Left lung (tissue), 10 donors: ENCODE results near the gene BORA. TPM values are rescaled to one million over a fixed set of nuclear protein-coding genes. Genes with fewer than 3 reads are reported as not detected.
"Not testable (repeated sequence)": the region's sequence is repeated elsewhere in the genome, so short reads cannot be mapped to it uniquely, and the experiment has no call there.

Source experiments
- ATAC-seq: fragments of 200-7000 bp; cut with Tn5 transposase; one replicate; pipeline ENCODE4 v1.9.1; 2020; ENCODE audit warnings: moderate library complexity
- DNase-seq, 4 donors: peaks; one replicate each; pipeline ENCODE4 v3.0.0-alpha.2; 2013 to 2020
- H3K27ac ChIP-seq, 2 donors: fragments of 200-600 bp; sonication (generic) in 1 of 2; one replicate each; pipeline versions ENCODE4 v1.5.0 to v1.8.0; 2020 to 2021
- H3K27me3 ChIP-seq, 2 donors: fragments of 200-600 bp; sonication (generic) in 1 of 2; one replicate each; pipeline versions ENCODE4 v1.5.0 to v1.8.0; 2020 to 2021
- H3K36me3 ChIP-seq, 2 donors: fragments of 200-600 bp; sonication (generic) in 1 of 2; one replicate each; pipeline versions ENCODE4 v1.5.0 to v1.8.0; 2020 to 2021
- H3K4me1 ChIP-seq, 2 donors: fragments of 200-600 bp; one replicate each; pipeline ENCODE4 v1.8.0; 2021
- H3K4me3 ChIP-seq, 2 donors: fragments of 200-600 bp; sonication (generic) in 1 of 2; one replicate each; pipeline versions ENCODE4 v1.5.0 to v1.8.0; 2020 to 2021; ENCODE audit warnings: mild to moderate bottlenecking in 1 of 2
- H3K9me3 ChIP-seq, 2 donors: fragments of 200-600 bp; sonication (generic) in 1 of 2; one replicate each; pipeline versions ENCODE4 v1.5.0 to v1.8.0; 2020 to 2021
- CTCF ChIP-seq, 2 donors: fragments of 200-600 bp; sonication (generic) in 1 of 2; IDR thresholded peaks; one replicate each; pipeline versions ENCODE4 v1.5.0 to v1.8.0; 2021; ENCODE audit warnings: antibody characterized with exemption in 2 of 2
- intact Hi-C, 2 donors: fragments of 100-400 bp; cut with DNase I; formaldehyde crosslinking; loops; one replicate each; pipeline versions ENCODE4 v1.11.2 to v1.14.2; 2022
- polyA plus RNA-seq, 6 donors: library from polyadenylated mRNA; unstranded; fragments of 120-200 nt; gene quantifications; one replicate each; pipeline ENCODE4 v1.2.1, GENCODE V29; 2013; ENCODE audit not compliant: insufficient read length in 6 of 6
- total RNA-seq, 2 donors: library from RNA; stranded (reverse); fragmentation: NEBNext Ultra II Directional; extraction: Animal tissue kit (Norgen Biotek cat#: 25700); gene quantifications; one replicate each; pipeline ENCODE4 v1.2.1, GENCODE V29; 2021
- donor health status: DM: no; HTN: yes; CAD: no.
- donor health status: DM: no; HTN: no; CAD: no.

BORA gene
- total and polyA plus RNA-seq, 8 donors: 4.5 to 16.7 (median 10.1) TPM

GRCh38 chr13:72782717-72783116 lies 55.0 kb downstream of the BORA start:
- H3K9me3 ChIP-seq: no peaks in the 10 kb centered on the region
- ATAC-seq (no peak), DNase-seq (no peak)
- peak overlapping the region; percentile 94 to 98 for H3K4me3 ChIP-seq
- H3K27me3 ChIP-seq: no peaks in the 10 kb centered on the region
- peaks cover 26 to 62% of the 10 kb centered on the region in 2 donors for H3K4me1 ChIP-seq
- peak overlapping the region in 1 of 2 donors; percentile 93 for H3K27ac ChIP-seq
- peaks cover 0 to 16% of the 10 kb centered on the region in 2 donors for H3K36me3 ChIP-seq
- intact Hi-C loops: no loop called here
- no peak for TF ChIP-seq CTCF (IDR thresholded peaks at IDR 0.05)

- H3K27ac ChIP-seq, DNase-seq, H3K4me3 ChIP-seq, H3K27me3 ChIP-seq, ATAC-seq, H3K36me3 ChIP-seq, intact Hi-C loops, H3K9me3 ChIP-seq: not testable (repeated sequence)
- peaks cover 26 to 53% of the 10 kb centered on the region in 2 donors for H3K4me1 ChIP-seq
Measured at GRCh38 chr13:72784679-72785078, 57.0 kb downstream of the BORA start.

- peak; percentile 82 for ATAC-seq
- Histone ChIP-seq H3K4me1 (peaks cover 5 to 29% of the 10 kb centered on the region in 2 donors), H3K9me3 (no peaks in the 10 kb centered on the region), H3K27me3 (no peaks in the 10 kb centered on the region), H3K27ac (peak overlapping the region; percentile 28 to 46), H3K36me3 (peaks cover 0 to 39% of the 10 kb centered on the region in 2 donors), H3K4me3 (no peak overlapping the region)
- no peak for DNase-seq
- intact Hi-C loops: no loop called here
- TF ChIP-seq CTCF (IDR thresholded peaks at IDR 0.05): no peak
Measured at GRCh38 chr13:72788831-72789230, 61.1 kb downstream of the BORA start.

- intact Hi-C loops: no loop called here
- TF ChIP-seq CTCF (IDR thresholded peaks at IDR 0.05): no peak
- H3K27me3 ChIP-seq: no peaks in the 10 kb centered on the region
- H3K36me3 ChIP-seq: peaks cover 3 to 53% of the 10 kb centered on the region in 2 donors
- DNase-seq (no peak), ATAC-seq (no peak)
- peak overlapping the region in 1 of 2 donors; percentile 2 for H3K27ac ChIP-seq
- H3K4me1 ChIP-seq: peaks cover 5 to 7% of the 10 kb centered on the region in 2 donors
- H3K9me3 ChIP-seq: no peaks in the 10 kb centered on the region
- no peak overlapping the region for H3K4me3 ChIP-seq
Measured at GRCh38 chr13:72792640-72793039, 64.9 kb downstream of the BORA start.

- Histone ChIP-seq H3K4me1 (no peaks in the 10 kb centered on the region), H3K27ac (no peak overlapping the region), H3K9me3 (no peaks in the 10 kb centered on the region), H3K27me3 (no peaks in the 10 kb centered on the region), H3K36me3 (peaks cover 3 to 49% of the 10 kb centered on the region in 2 donors), H3K4me3 (no peak overlapping the region)
- DNase-seq: no peak
- ATAC-seq: no peak
- intact Hi-C loops: no loop called here
- TF ChIP-seq CTCF (IDR thresholded peaks at IDR 0.05): no peak
Measured at GRCh38 chr13:72798817-72799216, 71.1 kb downstream of the BORA start.

GRCh38 chr13:72804301-72804700 lies 76.6 kb downstream of the BORA start:
- peaks cover 0 to 9% of the 10 kb centered on the region in 2 donors for H3K4me1 ChIP-seq
- intact Hi-C loops: no loop called here
- no peak overlapping the region for H3K4me3 ChIP-seq
- peaks cover 0 to 3% of the 10 kb centered on the region in 2 donors for H3K9me3 ChIP-seq
- DNase-seq: no peak
- no peak for ATAC-seq
- H3K27ac ChIP-seq: no peak overlapping the region
- no peaks in the 10 kb centered on the region for H3K27me3 ChIP-seq
- no peak for TF ChIP-seq CTCF (IDR thresholded peaks at IDR 0.05)
- H3K36me3 ChIP-seq: peaks cover 0 to 9% of the 10 kb centered on the region in 2 donors
